Stimulated activated CD8-positive, alpha-beta memory T cell treated with anti-CD3 and anti-CD28 coated beads, Interleukin-4, amount 100 ng/mL, for 48 hours (primary cell): Measurements from ENCODE around the gene TMEM150A.
"Not testable (repeated sequence)": the region's sequence is repeated elsewhere in the genome, so short reads cannot be mapped to it uniquely, and the experiment has no call there.

Experiments
- DNase-seq: peaks from one replicate; pipeline ENCODE4 v3.0.0-alpha.2; 2020

TMEM150A gene

DNA sequence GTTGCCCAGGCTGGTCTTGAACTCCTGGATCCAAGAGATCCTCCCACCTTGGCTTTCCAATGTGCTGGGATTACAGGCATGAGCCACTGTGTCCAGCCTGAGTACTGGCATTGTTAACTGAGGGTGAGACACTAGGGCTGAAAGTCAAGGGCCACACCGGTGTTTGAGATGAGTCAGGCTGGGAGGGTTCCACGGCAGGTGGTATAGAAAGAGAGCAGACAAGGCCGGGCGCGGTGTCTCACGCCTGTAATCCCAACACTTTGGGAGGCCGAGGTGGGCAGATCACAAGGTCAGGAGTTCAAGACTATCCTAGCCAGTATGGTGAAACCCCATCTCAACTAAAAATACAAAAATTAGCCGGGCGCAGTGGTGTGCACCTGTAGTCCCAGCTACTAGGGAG is 10.2 kb downstream of the TMEM150A start:
- DNase-seq: not testable (repeated sequence)

DNA sequence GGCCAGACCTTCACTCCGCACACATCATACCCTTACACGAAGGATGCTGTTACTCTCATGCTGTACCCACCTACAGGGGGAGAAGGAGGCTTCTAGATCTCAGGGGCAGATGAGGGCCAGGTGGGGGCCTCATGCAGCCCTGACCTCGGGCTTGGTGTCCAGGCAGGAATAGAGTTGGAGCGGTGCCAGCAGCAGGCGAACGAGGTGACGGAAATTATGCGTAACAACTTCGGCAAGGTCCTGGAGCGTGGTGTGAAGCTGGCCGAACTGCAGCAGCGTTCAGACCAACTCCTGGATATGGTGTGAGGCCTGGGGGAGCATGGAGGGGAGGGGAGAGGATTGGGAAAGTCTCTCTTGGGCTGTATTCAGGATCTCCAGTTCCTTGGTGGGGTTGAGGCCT is 10.9 kb downstream of the TMEM150A start:
- no peak for DNase-seq

GRCh38 chr2:85590950-85591349 is 11.5 kb downstream of the TMEM150A start:
- DNase-seq: no peak

DNA sequence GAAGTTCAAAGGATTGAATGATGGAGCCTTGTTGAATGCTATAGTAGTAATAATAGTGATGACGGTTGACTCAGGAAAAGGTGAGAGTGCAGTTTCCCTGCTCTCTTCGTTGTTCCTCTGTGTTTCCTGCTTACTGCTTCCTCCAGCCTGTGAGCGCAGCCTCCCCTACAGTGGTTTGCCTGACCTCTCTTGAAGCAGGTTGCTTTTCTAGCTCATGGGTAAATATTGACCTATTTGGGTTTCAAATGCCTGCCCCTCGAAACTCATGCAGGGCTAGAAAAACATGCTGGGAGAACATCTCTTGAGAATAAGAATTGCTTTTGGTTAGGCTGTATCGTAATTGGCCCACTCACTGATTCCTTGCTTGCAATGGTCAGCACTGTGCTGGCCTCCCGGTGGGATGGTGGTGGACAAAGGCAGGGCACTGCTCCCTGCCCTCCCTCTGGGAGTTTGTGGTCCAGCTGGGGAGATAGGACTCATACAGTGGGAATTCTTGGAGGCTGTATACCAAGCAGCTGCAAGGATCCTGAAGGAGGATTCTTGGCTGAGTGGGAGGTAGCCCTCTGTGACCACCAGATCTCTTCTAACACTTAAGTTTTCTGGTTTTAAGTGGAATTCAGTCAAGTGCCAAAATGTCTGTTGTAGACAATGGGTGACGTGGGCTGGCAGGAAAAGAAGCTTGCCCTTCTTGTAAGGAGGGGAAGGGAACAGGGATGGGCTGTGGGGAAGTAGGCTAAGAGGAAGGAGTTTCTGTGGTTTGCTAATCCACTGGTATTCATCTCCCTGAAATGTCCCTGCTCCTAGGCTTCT is 12.3 kb downstream of the TMEM150A start:
- DNase-seq: no peak

GRCh38 chr2:85589181-85589580 is 13.3 kb downstream of the TMEM150A start:
- no peak for DNase-seq

- DNase-seq: no peak
These were observed 13.9 kb downstream of the TMEM150A start for GRCh38 chr2:85588645-85589044.

DNA sequence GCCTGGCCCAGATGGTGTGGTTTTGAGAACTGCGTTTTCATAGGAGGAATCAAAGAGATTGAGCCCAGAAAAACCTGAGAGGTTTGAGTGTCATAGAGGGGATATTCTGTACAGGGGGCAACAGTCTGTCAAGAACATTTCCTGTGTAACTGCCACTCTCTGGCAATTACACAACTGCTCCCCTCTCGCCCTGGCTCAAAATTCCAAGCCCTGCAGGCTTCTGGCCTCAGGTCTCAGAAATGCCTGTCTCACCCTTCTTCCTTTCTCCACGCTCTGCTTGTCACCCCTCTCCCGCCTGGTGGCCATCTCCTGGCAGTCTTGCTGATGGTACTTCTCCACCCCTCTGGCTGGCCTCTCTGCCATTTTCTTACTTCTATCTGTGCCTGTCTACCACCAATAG is 14.3 kb downstream of the TMEM150A start:
- DNase-seq: no peak

GRCh38 chr2:85585781-85586105 is 16.8 kb downstream of the TMEM150A start:
- DNase-seq: no peak

DNA sequence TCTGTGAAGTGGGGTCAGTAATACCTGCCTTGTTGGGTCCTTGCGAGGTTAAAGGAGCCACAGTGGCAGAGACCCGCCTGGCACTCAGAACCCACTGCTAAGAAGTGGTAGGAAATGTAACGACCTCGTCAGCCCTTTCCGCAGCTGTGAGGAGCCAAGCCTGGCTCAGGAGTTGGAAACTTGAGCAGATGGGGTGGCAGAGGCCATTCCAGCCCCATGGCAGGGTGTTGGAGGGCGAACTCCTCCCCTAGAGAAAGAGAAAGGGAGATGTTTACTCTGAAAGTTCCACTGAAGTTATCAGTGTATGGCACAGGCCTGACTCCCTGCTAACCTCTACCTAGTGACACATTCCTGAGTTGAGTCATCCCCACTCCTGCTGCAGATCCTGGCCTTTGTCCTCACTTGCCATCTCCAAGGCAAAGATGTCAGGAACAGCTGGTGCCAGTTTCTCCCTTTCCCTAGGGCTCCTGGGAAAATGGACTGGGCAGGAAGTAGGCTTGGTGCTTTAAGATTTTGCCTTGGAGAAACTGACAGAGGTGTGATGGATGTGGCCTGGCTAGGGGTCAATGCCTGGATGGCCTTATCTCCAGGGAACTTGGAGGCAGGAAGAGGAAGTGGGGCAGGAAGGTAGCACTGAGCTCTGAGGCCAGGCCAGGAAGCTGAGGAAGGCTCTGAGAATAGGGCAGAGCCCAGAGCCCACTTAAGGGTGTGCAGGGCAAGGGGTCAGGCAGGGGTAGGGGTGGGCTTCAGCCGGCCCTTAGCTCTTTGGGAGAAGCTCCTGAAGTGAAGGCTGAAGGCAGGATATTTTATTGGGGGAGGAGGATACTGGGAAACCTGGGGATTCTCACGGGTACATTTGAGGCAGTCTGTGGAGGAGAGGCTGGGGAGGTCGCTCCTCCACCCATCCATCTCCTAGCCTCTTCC is 17.4 kb downstream of the TMEM150A start:
- DNase-seq: peak; percentile 44

GRCh38 chr2:85584354-85584856 is 18.1 kb downstream of the TMEM150A start, which contains the start of gene VAMP5:
VAMP5 (plus strand) TSS chr2:85584431; CDS start chr2:85584491, 60 bp downstream.
- peak; percentile 34 for DNase-seq

DNA sequence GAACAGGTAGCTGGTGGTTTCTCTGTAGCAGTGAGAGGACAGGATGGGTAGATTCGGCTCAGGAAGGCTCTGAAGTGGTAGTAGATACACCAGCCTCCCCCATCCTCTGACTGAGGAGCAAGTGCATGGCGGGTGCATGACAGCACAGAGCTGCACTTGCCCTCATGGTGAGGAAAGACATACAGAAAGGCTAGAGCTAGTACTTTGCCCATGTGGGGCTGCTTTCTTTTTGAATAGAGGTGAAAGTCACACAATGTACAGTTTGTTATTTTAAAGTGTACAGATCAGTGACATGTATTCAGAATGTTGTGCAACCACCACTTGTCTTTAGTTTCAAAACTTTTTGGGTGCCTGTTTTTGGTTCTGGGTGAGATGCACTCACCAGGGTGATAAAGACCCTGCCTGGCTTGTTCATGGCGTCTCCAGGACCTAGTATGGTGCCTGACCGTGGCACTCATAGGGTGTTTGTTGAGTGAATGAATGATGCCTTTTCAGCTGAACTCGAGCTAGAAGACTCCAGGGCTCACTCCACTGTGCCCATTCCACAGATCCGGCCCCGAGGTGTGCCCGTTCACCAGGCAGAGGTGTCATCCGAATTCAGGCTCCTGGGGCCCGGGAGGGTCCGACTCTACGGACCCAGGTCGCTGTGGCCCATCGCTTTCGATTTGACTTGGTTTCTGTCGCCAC is 18.7 kb downstream of the TMEM150A start:
- DNase-seq: peak; percentile 58

DNA sequence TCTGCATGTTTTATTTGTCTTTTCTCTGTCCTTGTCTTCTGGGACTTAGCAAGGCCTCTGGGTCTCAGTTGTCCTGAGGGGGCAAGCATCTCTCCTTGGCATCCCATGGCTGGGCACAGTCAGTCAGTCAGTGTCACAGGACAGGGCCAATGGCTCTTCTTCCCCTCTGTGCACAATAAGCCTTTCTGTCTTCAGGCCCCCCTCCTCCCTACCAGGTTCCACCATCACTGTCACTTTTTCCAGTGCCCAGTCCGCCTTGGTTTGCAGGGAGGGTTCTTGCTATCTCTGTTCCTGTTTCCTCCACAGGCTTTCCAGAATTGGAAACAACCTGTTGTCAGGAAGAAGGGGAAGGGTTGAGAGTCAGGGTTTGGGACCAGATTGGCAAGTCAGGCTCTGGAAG is 20.0 kb downstream of the TMEM150A start:
- DNase-seq: no peak

DNA sequence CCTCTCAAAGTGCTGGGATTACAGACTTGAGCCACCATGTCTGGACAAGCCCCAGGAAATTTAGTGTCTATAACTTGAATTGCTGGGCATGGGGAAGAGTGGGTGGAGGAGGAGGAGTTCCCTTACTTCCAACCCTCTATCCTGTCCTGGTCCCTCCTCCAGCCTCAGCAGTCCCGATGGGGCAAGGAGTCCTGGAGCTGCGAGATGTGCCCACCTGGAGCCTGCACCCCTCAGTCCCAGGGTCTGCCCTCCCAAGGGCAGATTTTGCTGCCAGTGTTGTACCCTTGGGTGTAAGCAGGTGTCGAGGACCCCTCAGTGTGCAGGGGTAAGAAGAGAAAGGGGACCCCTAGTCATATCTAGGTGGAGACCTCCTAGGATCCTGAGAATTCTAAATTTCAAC is 22.3 kb downstream of the TMEM150A start:
- no peak for DNase-seq

DNA sequence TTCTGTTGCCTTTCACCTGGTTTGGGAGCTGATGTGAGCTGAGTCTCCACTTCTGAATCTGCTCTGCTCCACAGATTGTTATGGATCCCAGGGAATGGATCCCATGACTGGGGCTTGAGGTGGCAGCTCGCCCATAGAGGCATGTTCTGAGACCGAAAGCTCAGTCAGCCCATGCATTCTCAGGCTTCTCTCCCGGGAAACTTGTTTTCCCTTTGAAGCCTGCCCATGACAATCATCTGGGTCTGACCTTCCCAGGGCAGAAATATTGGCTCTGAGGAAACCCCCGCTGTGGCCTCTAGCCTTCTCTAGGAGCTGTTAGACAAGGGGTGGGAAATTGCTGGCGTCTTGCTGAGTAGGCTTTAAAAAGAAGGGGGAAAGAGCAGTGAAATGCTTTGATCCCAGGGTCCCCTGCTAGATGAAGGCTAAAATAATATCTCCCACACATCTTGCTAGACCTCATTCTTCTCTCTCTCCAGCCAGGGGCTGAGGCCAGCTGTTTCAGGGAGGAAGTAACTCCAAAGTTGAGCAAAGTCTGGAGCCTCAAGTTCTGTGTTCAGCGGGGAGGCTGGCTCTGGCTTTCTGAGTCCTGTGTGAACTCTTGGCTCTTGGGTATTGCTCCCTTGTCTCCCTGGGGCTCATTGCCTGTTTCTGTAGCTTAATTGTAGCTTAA is 23.1 kb downstream of the TMEM150A start:
- DNase-seq: no peak

DNA sequence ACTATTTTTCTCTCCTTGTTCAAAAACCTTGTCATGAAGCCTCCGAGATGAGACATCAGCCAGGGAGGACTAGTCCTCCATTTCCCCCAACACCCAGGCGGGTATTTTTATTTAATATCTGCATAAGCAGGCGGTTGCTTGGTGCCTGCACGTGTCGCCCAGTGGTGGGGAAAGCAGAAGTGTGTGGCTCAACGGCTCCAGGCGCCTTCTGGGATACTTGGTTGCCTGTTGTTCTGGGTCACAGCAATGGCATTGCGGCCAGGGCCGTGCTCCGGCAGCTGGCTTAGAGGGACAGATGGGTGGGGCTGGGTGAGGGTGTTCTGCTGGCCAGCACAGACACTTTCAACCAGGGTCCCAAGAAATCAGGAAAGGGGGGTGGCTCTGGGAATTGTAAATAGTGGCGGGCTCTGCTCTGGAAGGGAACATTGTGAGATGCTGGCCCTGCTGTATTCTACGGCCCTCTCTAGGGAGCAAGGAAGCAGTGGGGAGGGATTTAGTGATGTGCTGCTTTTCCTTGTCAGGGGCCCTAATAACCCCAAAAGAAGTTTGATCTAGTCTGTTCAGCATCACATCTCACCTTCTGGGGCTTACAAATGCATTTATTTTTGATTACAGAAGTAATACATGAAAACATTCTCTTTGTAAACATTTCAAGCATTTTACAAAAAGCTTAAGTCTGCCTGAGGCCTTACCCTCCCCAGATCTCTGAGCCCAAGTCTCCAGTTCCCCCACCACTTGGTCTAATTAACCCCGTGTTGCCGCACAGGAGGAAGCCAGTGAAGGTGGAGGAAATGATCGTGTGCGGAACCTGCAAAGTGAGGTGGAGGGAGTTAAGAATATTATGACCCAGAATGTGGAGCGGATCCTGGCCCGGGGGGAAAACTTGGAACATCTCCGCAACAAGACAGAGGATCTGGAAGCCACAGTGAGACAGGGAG is 24.0 kb downstream of the TMEM150A start:
- peak; percentile 36 for DNase-seq

DNA sequence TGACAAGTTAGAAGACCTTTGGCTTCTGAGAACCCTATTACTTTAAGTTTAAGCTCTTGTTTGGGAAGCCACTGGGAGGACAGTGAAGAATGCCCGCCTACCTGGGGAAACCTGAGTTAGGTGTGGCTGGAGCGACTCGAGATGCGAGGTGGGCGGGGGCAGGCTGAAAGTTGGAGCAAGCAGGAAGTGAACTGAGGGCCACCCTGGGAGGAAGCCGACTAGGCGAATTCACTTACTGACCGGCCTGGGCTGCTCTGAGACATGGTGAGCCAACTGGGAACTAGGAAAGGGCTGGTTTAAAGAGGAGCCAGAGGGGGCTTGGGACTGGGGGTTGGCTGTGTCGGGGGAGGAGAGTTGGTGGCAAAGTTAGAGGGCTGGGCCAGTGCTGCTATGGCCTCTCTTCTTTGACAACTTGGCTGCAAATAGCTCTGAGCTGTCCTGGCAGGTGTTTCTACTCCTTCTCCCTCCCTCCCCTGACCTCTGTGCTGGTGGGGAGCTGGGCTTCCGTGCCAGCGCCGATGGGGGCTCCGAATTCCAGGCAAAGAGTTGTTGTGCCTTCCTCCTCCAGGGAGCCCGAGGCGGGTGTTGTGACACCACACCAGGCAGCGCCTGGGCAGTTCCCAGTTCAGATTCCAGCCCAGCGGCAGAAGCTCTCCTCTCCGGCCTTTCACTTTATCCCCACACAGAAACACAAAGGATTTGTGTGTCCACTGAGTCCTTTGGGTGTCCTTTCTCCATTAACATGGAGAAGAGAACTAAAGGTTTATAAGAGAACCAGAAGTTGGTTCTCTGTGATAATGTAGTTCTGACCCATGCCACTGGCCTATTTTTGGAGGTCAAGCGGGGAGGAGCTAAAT is 24.9 kb downstream of the TMEM150A start, which contains the start of gene VAMP8:
VAMP8 (plus strand) TSS at position 201 of the 857 bp plus-strand sequence; CDS start at position 262, 61 bp downstream.
- peak; percentile 76 for DNase-seq

DNA sequence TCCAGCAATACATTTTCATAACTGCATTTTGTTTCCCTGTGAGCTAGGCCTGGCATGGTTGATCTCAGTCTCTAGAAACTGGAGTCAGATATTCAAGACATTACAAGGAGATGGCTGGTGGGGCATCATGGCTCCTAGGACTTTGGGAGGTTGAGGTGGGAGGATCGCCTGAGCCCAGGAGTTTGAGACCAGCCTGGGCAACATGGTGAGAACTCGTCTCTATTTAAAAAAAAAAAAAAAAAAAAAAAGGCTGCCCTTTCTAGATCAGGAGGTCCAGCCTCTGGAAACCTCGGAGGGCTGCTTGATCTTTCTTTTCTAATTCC is 25.5 kb downstream of the TMEM150A start:
- DNase-seq: no peak

DNA sequence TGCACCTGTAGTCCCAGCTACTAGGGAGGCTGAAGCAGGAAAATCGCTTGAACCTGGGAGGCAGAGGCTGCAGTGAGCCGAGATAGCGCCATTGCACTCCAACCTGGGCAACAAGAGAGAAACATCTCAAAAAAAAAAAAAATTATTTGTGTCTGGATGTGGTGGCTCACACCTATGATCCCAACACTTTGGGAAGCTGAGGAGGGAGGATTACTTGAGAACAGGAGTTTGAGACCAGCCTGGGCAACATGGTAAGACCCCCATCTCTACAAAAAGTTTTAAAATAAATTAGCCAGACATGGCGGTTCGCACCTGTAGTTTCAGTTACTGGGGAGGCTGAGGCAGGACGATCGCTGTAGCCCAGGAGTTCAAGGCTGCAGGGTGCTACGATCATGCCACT is 26.8 kb downstream of the TMEM150A start:
- DNase-seq: no peak

- no peak for DNase-seq
These were observed 36.2 kb downstream of the TMEM150A start for GRCh38 chr2:85566265-85566664.

DNA sequence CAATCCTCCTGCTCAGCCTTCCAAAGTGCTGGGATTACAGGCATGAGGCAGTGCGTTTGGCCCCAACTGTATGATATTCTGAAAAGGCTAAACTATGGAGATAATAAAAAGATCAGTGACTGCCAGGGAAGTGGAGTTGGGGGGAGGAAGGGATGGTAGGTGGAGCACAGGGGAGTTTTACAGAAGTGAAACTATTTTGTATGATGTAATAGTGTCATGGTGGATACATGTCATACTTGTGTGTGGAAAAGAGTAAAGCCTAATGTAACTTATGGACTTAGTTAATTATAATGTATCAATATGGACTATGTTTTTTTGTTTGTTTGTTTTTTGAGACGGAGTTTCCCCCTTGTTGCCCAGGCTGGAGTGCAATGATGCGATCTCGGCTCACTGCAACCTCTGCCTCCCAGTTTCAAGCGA is 38.3 kb downstream of the TMEM150A start:
- no peak for DNase-seq
